ENCODE measurements around the gene MYT1.

DNA sequence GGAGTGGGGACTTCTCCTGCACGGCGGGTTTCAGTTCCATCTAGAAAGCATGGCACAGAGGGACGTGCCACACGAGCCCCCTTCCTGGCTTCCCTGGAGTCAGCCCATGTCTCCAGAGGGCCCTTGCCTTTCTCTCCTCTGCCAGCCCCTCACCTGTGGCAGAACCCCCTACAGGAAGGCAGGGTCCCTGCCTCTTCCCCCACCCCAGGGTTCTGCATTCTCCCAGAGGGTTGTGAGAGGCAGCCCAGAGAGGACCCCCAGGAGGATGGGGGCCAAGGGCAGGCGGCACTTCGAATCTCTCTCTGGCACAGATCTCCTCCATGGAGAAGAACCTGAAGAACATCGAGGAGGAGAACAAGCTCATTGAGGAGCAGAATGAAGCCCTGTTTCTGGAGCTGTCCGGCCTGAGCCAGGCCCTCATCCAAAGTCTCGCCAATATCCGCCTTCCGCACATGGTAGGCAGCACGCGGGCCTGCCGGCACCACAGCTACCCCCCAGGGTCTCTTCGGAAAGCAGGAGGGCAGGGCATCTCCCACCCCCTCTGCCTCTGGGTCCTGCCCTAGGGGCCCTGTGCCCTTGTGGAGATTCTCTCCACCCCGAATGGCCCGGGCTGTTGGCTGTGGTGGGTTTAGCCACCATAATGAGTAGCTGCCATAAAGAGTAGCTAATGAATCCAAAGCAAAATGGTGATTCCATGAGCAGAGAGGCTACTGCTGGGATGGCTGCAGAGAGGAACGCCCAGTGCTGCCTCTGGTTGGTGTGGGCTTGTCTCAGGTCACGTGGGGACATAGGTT lies 75.4 kb downstream of the MYT1 start:
- TF ChIP-seq, protein P1, sequence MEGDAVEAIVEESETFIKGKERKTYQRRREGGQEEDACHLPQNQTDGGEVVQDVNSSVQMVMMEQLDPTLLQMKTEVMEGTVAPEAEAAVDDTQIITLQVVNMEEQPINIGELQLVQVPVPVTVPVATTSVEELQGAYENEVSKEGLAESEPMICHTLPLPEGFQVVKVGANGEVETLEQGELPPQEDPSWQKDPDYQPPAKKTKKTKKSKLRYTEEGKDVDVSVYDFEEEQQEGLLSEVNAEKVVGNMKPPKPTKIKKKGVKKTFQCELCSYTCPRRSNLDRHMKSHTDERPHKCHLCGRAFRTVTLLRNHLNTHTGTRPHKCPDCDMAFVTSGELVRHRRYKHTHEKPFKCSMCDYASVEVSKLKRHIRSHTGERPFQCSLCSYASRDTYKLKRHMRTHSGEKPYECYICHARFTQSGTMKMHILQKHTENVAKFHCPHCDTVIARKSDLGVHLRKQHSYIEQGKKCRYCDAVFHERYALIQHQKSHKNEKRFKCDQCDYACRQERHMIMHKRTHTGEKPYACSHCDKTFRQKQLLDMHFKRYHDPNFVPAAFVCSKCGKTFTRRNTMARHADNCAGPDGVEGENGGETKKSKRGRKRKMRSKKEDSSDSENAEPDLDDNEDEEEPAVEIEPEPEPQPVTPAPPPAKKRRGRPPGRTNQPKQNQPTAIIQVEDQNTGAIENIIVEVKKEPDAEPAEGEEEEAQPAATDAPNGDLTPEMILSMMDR (conservative IDR thresholded peaks at IDR 0.05 in 1 of 2, IDR thresholded peaks at IDR 0.05 in 1 of 2; ENCODE audit: low read depth in 1 of 2, low read length in 2 of 2) = no peak
- TF ChIP-seq EZH2 (IDR thresholded peaks at IDR 0.05; ENCODE audit: low read length, missing control alignments) = no peak
